Osteoblast (primary cell): ENCODE measurements around the gene TMEM237. TPM values are rescaled to one million over a fixed set of nuclear protein-coding genes. Genes with fewer than 3 reads are reported as not detected.

Experiments
- DNase-seq: peaks from one replicate; pipeline ENCODE4 v3.0.0; 2011; ENCODE audit warnings: low spot score, mixed read lengths; ENCODE audit not compliant: insufficient read length; ENCODE audit errors: missing footprints
- H2AFZ ChIP-seq: 2 replicates; pipeline ENCODE4 v1.6.0; 2011; ENCODE audit warnings: mild to moderate bottlenecking, low read length
- H3K27ac ChIP-seq: 2 replicates; pipeline ENCODE4 v1.5.1; 2011; ENCODE audit warnings: mild to moderate bottlenecking, low read depth, low read length, moderate library complexity
- H3K27me3 ChIP-seq: 2 replicates; pipeline ENCODE4 v1.6.0; 2012; ENCODE audit warnings: mild to moderate bottlenecking, control low read depth, inconsistent platforms, low read length, moderate library complexity; ENCODE audit not compliant: insufficient read depth
- H3K36me3 ChIP-seq: 2 replicates; pipeline ENCODE4 v1.5.1; 2011; ENCODE audit warnings: mild to moderate bottlenecking, low read length, control low read depth, moderate library complexity; ENCODE audit not compliant: insufficient read depth
- H3K4me1 ChIP-seq: 2 replicates; pipeline ENCODE4 v1.5.1; 2011; ENCODE audit warnings: mild to moderate bottlenecking, low read length, control low read depth, moderate library complexity; ENCODE audit not compliant: insufficient read depth
- H3K4me2 ChIP-seq: 2 replicates; pipeline ENCODE4 v1.6.0; 2011; ENCODE audit warnings: mild to moderate bottlenecking, low read length; ENCODE audit not compliant: insufficient read depth
- H3K4me3 ChIP-seq: fragments of 200-600 bp; sonication (generic); 3 replicates; pipeline ENCODE4 v1.5.1; 2012; ENCODE audit warnings: mild to moderate bottlenecking, low read length, inconsistent platforms; ENCODE audit not compliant: insufficient read depth
- H3K79me2 ChIP-seq: 2 replicates; pipeline ENCODE4 v1.6.0; 2012; ENCODE audit warnings: mild to moderate bottlenecking, low read length, control low read depth, inconsistent platforms; ENCODE audit not compliant: insufficient read depth
- H3K9me3 ChIP-seq: 2 replicates; pipeline ENCODE4 v1.5.1; 2011; ENCODE audit warnings: low read depth, low read length, control low read depth
- H4K20me1 ChIP-seq: 2 replicates; pipeline ENCODE4 v1.6.0; 2012; ENCODE audit warnings: mild to moderate bottlenecking, low read length, control low read depth; ENCODE audit not compliant: insufficient read depth
- total RNA-seq: library from RNA; depleted of rRNA; stranded (reverse); fragments of >200 nt; gene quantifications from 2 replicates; pipeline ENCODE4 v1.2.3, GENCODE V29; 2012
- TF ChIP-seq, protein P1 (sequence below): IDR thresholded peaks from 2 replicates; pipeline ENCODE4 v1.5.1; 2011; ENCODE audit warnings: mild to moderate bottlenecking, low read depth, low read length, moderate library complexity; ENCODE audit errors: extremely low read depth

The TMEM237 gene
- total RNA-seq, 1 donor = 49.6 TPM

DNA sequence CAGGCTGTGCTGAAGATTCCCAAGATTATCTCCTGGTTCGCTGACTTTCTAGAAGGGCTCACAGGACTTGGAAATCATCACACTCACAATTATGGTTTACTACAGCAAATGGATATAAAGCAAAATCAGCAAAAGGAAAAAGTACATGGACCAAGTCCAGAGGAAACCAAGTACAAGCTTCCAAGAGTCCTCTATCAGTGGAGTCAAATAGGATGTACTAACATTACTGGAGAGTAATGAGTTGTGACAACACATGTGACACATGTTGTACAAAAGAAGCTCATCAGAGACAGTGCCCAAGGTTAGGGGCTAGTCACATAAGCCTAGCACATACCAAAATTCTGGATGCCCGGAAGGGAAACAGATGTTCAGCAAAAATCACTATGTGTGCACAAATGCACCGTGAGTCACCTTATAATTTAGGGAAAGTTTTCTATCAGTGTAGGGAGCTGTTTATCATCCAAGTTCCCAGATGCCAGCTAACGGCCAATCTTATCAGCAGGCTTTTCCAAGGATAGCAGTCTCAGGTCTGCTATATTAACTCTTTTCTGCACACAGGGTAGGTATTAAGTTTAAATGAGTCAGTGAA is 9.5 kb downstream of the TMEM237 start:
- Histone ChIP-seq H2AFZ (no peak overlapping the region), H3K4me1 (peaks cover 3% of the 10 kb centered on the region), H3K27me3 (no peaks in the 10 kb centered on the region), H3K79me2 (no peaks in the 10 kb centered on the region), H3K36me3 (peaks cover 91% of the 10 kb centered on the region), H4K20me1 (no peaks in the 10 kb centered on the region), H3K4me2 (no peak overlapping the region), H3K27ac (no peak overlapping the region), H3K4me3 (no peak overlapping the region), H3K9me3 (no peaks in the 10 kb centered on the region)
- DNase-seq = no peak
- TF ChIP-seq, protein P1, sequence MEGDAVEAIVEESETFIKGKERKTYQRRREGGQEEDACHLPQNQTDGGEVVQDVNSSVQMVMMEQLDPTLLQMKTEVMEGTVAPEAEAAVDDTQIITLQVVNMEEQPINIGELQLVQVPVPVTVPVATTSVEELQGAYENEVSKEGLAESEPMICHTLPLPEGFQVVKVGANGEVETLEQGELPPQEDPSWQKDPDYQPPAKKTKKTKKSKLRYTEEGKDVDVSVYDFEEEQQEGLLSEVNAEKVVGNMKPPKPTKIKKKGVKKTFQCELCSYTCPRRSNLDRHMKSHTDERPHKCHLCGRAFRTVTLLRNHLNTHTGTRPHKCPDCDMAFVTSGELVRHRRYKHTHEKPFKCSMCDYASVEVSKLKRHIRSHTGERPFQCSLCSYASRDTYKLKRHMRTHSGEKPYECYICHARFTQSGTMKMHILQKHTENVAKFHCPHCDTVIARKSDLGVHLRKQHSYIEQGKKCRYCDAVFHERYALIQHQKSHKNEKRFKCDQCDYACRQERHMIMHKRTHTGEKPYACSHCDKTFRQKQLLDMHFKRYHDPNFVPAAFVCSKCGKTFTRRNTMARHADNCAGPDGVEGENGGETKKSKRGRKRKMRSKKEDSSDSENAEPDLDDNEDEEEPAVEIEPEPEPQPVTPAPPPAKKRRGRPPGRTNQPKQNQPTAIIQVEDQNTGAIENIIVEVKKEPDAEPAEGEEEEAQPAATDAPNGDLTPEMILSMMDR = no peak

- DNase-seq = no peak
- H3K36me3 ChIP-seq = peaks cover 79% of the 10 kb centered on the region
- no peaks in the 10 kb centered on the region for H3K79me2 ChIP-seq
- H3K9me3 ChIP-seq = no peaks in the 10 kb centered on the region
- H3K4me3 ChIP-seq = no peak overlapping the region
- H3K27ac ChIP-seq = no peak overlapping the region
- H4K20me1 ChIP-seq = no peaks in the 10 kb centered on the region
- H3K4me1 ChIP-seq = peaks cover 4% of the 10 kb centered on the region
- no peak overlapping the region for H2AFZ ChIP-seq
- no peaks in the 10 kb centered on the region for H3K27me3 ChIP-seq
- TF ChIP-seq, protein P1 = no peak
- H3K4me2 ChIP-seq = no peak overlapping the region
Measured at GRCh38 chr2:201631041-201631440, 12.3 kb downstream of the TMEM237 start.

DNA sequence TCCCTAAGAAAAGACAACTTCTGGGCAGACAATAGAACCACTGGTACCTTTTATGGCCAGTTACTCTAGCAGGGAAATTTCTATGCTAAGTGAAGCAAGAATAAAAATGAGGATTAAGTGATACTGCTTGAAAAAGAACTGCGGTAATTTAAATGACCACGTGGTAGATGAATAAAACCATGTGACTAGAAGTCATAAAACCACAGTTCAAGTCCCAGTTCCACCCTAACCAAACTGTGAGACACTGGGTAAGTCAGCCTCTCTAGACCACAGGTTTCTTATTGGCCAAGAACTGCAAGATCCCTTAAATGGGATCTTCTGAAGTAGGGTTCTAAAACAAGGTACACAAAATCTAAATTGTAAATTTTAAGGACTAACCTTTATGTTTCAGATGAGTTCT is 12.7 kb downstream of the TMEM237 start:
- no peaks in the 10 kb centered on the region for H3K9me3 ChIP-seq
- no peak overlapping the region for H3K27ac ChIP-seq
- no peak overlapping the region for H3K4me2 ChIP-seq
- peaks cover 81% of the 10 kb centered on the region for H3K36me3 ChIP-seq
- peaks cover 4% of the 10 kb centered on the region for H3K4me1 ChIP-seq
- H3K79me2 ChIP-seq = no peaks in the 10 kb centered on the region
- no peak overlapping the region for H3K4me3 ChIP-seq
- TF ChIP-seq, protein P1 = no peak
- no peak for DNase-seq
- no peak overlapping the region for H2AFZ ChIP-seq
- H3K27me3 ChIP-seq = no peaks in the 10 kb centered on the region
- no peaks in the 10 kb centered on the region for H4K20me1 ChIP-seq

GRCh38 chr2:201628545-201628944 is 14.8 kb downstream of the TMEM237 start:
- H3K4me2 ChIP-seq = no peak overlapping the region
- no peak overlapping the region for H2AFZ ChIP-seq
- H3K36me3 ChIP-seq = peaks cover 70% of the 10 kb centered on the region
- no peak overlapping the region for H3K4me3 ChIP-seq
- TF ChIP-seq, protein P1 = no peak
- DNase-seq = peak; percentile 46
- H4K20me1 ChIP-seq = no peaks in the 10 kb centered on the region
- H3K9me3 ChIP-seq = no peaks in the 10 kb centered on the region
- no peaks in the 10 kb centered on the region for H3K79me2 ChIP-seq
- no peaks in the 10 kb centered on the region for H3K27me3 ChIP-seq
- H3K4me1 ChIP-seq = peaks cover 4% of the 10 kb centered on the region
- H3K27ac ChIP-seq = no peak overlapping the region
